ENCODE results near the gene DNASE1L3.

DNA sequence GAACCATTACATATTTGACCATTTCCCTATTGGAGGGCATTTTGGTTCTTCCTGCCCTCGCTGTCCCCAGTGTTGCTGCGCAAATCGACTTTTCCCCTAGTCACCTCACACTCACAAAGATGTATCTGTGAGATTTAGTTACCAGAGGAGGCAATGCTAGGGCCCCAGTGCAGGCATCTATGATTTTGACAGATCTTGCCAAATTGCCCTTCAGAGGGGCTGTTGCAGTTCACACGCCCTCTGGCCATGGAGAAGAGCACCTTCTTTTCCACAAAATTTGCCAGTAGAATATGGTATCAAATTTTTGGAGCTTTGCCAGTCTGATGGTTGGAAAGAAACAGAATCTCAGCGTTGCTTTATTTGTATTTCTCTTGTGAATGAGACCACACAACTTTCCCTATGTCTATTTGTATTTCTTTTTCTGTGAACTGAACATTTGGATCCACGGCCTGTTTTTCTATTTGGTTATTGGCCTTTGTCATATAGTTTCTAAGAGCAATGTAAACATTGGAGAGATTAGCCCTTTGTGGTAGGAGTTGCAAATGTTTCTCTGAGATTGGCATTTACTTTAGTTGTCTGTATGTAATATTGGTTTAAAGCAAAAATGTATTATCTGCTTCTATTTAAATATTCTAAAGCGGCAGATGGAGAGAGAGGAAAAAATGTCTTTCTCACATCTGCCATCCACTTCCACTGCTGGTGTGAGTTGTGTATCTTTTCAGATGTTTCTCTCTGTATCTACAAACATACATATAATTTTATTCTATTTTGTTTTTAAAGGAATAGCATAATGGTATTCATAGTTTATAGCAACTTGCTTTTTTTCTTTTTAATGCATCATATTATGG is 66.1 kb downstream of the DNASE1L3 start:
- no peak for TF ChIP-seq YY1 (IDR thresholded peaks at IDR 0.05; ENCODE audit: insufficient read depth, insufficient read length)
- no peak for TF ChIP-seq ZNF274 (IDR thresholded peaks at IDR 0.05; ENCODE audit: low read depth, low read length)
